ENCODE measurements around the gene KAT2A.
"Not testable (repeated sequence)": the region's sequence is repeated elsewhere in the genome, so short reads cannot be mapped to it uniquely, and the experiment has no call there.

Gene KAT2A

GRCh38 chr17:42120770-42121769 lies at the start of gene KAT2A:
KAT2A (minus strand) TSS chr17:42121367; CDS start chr17:42121304, 63 bp downstream.
- peak; percentile 73 for DNase-seq (ENCODE audit: low read depth)

GRCh38 chr17:42169351-42169750 lies 48.2 kb upstream of the KAT2A start:
- DNase-seq (ENCODE audit: low read depth), result no peak

- no peak for DNase-seq (ENCODE audit: low read depth)
Measured at GRCh38 chr17:42167807-42168206, 46.6 kb upstream of the KAT2A start.

- no peak for DNase-seq (ENCODE audit: low read depth)
Measured at GRCh38 chr17:42166196-42166763, 45.1 kb upstream of the KAT2A start.

- DNase-seq (ENCODE audit: low read depth), result no peak
Measured at GRCh38 chr17:42165751-42166150, 44.6 kb upstream of the KAT2A start.

- DNase-seq (ENCODE audit: low read depth), result no peak
Measured at GRCh38 chr17:42163696-42164407, 42.7 kb upstream of the KAT2A start.

GRCh38 chr17:42163113-42163512 lies 41.9 kb upstream of the KAT2A start:
- no peak for DNase-seq (ENCODE audit: low read depth)

GRCh38 chr17:42160531-42160910 lies 39.4 kb upstream of the KAT2A start:
- DNase-seq (ENCODE audit: low read depth), result no peak

GRCh38 chr17:42159796-42160530 lies 38.8 kb upstream of the KAT2A start:
- DNase-seq (ENCODE audit: low read depth), result no peak

- peak; percentile 18 for DNase-seq (ENCODE audit: low read depth)
Measured at GRCh38 chr17:42155614-42156045, 34.5 kb upstream of the KAT2A start.

GRCh38 chr17:42153919-42154742 lies 33.0 kb upstream of the KAT2A start:
- DNase-seq (ENCODE audit: low read depth), result peak; percentile 30

GRCh38 chr17:42146911-42147607 lies 25.9 kb upstream of the KAT2A start:
- no peak for DNase-seq (ENCODE audit: low read depth)

- DNase-seq (ENCODE audit: low read depth), result not testable (repeated sequence)
Measured at GRCh38 chr17:42143138-42143537, 22.0 kb upstream of the KAT2A start.

- DNase-seq (ENCODE audit: low read depth), result peak; percentile 76
Measured at GRCh38 chr17:42142371-42142896, 21.3 kb upstream of the KAT2A start.

- DNase-seq (ENCODE audit: low read depth), result no peak
Measured at GRCh38 chr17:42141382-42141781, 20.2 kb upstream of the KAT2A start.

- DNase-seq (ENCODE audit: low read depth), result not testable (repeated sequence)
Measured at GRCh38 chr17:42140690-42141089, 19.5 kb upstream of the KAT2A start.

GRCh38 chr17:42138749-42139492 lies 17.8 kb upstream of the KAT2A start:
- DNase-seq (ENCODE audit: low read depth), result no peak

- DNase-seq (ENCODE audit: low read depth), result no peak
Measured at GRCh38 chr17:42136654-42137051, 15.5 kb upstream of the KAT2A start.
